ENCODE results near the gene FKBP11. TPM values are rescaled to one million over a fixed set of nuclear protein-coding genes. Genes with fewer than 3 reads are reported as not detected.

Gene FKBP11
- total RNA-seq, 1 experiment from 2014 or later: 27.6 TPM

DNA sequence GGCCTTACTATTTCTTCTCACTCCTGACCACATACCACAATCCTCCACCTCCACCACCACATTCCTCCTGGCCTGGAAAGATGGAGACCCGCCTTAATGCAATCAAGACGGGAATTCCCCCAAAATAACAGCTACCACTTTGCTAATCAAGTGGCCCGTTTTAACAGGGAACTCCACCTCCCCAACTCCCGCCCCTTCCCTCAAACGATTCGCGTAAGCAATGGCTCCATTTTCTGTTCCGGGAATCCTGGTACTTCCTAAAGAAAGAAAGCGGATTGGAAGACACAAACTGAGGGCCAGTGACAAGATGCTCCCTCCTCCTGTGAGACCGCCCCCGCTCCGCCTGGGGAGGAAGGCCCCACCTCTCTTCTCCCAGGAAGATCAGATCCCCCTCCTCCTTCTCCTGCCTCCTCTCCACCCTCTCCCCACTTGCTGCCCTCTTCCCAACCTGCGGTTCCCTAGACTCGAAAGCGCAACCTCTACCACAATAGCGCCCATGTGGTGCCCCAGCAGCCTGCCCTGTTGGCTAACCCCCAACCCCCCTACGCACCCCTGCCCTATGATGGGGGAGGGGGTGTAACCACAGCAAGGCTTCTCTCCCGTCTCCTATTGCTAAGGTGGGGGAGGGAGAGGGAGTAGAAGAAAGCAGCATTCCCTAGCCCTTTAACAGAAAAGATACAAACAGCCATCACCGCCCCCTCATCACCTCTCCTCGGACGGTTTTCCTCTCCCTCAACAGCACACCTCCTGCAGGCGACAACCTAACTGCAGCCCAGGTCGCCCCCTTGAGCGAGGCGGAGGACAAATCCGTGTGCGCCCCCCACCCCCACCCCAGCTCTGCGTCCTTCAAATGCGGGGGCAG is 31.2 kb upstream of the FKBP11 start:
- peak; percentile 95 for DNase-seq (ENCODE audit: low read depth)

DNA sequence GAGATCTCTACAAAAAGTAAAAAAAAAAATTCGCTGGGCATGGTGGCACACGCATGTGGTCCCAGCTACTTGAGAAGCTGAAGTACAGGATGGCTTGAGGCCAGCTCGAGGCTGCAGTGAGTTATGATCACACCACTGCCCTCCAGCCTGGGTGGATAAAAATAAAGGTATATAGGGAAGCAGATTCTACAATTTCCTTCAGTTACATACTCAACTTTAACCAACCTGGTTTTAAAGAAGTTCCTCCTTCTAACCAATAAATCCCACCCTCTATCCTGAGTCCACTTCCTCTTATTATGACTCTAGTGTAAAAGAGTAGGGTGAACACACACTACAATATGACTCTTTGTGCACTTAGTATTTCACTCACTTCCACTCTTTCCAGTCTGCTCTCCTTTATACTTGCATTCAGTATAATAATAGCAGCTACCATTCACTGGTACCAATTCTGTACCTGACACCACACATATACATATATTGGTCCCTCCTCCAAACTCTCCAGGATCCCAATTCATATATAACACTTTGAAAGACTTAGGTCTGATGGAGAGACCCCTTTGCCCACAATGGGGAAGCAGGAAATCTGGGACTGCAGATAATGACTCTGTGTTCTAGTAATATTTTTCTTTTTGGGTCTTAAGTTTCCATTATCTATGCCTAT is 29.7 kb upstream of the FKBP11 start:
- DNase-seq (ENCODE audit: low read depth): no peak

DNA sequence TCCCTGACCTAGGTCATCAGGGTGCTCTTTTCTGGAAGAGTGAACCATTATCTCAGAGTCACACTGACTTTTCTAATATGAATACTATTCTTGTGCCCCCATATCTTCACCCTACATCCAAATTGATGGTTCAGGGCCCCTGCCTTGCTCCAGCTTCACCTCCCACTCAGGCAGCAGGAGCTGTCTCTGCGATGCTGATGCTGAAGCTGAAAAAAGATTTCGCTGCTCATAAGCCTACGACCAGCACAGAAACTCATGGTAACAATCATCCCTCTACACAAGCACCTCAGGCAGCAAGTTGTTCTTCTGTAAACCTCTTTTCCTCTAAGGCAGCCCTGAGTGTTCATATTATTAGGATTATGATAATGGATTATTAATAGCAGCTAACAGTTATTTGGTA is 28.8 kb upstream of the FKBP11 start:
- no peak for DNase-seq (ENCODE audit: low read depth)

DNA sequence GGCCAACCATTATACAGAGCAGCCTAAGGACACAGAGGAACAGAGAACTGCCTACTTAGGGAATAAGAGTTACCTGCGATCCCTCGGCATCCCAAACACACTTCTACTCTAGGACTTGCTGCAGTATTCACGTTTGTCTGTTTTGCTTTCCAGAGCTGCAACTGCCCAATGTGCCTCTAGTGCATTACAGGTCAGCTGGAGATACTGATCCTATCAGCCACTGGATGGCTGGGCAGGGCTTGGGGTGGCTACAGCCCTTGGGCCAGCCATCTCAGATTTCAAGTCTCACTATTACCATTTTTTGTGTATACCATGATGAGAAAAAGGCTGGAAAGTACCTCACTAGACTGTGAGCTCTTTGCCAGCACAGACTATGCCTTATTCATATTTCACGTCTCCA is 27.4 kb upstream of the FKBP11 start:
- no peak for DNase-seq (ENCODE audit: low read depth)

DNA sequence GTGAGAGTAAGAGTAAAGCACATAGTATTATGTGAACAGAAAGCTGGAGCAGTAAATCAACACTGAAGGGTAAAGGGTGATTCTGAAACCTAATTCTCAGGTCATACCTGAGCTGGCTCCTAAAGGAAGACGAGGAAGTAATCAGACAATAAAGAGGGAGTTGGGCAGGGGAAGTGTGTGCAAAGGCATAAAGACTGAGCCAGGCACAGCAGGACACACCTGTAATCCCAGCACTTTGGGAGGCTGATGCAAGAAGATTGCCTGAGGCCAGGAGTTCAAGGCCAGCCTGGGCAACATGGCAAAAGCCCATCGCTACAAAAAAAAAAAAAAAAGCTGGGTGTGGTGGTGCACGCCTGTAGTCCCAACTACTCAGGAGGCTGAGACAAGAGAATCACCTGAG is 22.4 kb upstream of the FKBP11 start:
- no peak for DNase-seq (ENCODE audit: low read depth)

DNA sequence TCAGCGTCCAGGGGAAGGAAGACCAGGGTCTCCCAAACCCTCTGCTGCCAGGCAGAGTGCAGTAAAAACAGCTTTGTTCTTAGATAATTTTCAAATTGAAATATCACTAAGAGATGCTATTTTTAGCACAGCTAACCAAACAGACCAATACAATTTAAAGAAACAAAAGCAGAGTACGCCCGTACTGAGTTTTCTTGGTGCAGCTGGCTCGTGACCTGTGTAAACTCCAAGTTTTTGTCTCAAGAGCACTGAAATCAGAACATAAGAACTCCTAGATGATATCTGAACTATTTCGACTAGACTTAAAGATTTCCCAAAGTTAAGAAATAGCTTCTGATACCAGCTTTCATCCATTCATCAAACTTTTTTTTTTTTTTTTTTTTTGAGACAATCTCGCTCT is 21.7 kb upstream of the FKBP11 start:
- no peak for DNase-seq (ENCODE audit: low read depth)

DNA sequence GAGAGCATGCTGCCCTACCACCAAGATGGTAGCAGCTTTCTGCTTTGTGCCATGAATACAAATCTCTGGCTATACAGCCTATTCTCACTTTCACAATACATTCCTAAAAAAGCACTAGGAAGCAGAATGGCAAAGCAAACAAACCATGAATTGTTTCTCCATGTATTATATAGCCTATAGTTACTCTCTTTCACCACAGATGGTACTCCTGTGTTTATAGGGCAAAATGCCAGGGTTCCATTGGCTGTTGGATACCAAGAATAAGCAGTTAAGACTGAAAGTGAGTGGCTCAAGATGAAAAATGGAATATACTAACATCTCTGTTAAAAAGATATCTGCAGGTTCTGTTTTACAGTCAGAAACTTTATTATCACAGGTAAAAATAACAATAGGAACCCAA is 20.9 kb upstream of the FKBP11 start:
- no peak for DNase-seq (ENCODE audit: low read depth)

DNA sequence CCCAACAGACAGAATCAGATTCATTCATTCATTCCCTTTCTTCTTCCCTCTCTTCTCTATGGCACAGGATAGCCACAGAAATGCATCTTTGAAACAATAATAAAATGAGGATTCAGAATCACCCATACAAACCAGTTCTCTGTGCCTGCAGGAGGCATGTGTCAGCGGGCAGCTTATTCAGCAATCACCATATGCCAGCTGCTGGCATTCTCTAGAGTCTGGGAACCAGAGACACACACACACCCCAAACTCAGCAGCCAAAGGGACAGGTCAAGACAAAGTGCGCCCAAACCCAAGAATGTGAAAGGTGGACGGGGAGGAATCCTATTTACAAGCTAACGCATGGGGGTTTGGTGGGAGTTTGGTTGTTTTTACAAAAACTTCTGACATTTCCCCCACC is 17.9 kb upstream of the FKBP11 start:
- DNase-seq (ENCODE audit: low read depth): no peak

DNA sequence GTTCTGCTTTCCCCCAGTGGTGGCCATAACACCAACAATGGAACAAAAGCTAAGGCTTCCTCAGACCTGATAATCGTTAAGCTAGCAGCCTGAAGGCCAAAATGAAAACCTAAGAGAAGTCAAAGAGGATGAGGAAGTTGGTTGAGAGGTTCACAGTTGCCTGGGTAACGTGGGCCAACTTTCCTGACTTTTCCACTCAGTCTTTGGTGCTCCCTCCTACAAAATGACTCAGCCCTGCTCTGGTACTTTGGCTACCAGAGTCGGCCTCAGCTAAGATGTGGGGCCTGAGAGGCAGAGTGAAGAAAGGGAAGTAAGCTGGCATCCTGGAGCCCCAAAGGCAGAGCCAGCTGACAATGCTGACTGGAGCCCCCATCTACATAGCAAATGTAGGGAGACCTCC is 14.9 kb upstream of the FKBP11 start:
- no peak for DNase-seq (ENCODE audit: low read depth)

DNA sequence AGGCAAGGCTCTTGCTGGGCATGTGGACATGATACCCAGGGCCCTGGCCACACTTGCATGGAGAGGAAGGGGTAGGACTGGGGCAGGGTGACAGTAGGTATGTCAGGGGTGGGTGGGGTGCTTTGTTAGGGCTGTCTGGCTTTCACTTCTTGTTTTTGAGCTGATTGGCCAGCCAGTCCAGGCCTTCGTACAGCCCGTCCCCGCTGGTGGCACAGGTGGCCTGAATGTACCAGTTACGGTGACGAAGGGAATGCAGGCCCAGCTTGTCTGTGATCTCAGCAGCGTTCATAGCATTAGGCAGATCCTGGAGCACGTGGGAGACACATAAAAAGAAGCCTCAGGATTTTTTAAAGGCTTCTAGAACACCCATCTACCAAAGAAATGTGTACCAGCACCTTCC is 13.5 kb upstream of the FKBP11 start:
- no peak for DNase-seq (ENCODE audit: low read depth)

DNA sequence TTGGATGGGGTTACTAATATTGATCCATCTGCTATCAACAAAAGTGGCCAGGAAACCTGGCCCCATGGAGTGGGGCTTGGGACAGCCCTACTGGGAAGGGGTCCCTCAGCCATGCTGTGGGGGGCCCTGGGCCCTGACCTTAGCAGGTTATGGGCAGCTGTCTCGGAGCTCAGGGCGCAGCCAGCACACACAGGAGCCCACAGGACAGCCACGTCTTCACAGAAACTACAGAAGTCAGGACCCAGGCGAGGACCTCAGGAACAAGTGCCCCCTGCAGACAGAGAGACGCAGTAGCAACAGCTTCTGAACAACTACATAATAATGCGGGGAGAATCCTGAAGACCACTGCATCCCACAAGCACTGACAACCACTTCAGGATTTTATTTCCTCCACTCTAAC is 11.9 kb upstream of the FKBP11 start:
- DNase-seq (ENCODE audit: low read depth): no peak

DNA sequence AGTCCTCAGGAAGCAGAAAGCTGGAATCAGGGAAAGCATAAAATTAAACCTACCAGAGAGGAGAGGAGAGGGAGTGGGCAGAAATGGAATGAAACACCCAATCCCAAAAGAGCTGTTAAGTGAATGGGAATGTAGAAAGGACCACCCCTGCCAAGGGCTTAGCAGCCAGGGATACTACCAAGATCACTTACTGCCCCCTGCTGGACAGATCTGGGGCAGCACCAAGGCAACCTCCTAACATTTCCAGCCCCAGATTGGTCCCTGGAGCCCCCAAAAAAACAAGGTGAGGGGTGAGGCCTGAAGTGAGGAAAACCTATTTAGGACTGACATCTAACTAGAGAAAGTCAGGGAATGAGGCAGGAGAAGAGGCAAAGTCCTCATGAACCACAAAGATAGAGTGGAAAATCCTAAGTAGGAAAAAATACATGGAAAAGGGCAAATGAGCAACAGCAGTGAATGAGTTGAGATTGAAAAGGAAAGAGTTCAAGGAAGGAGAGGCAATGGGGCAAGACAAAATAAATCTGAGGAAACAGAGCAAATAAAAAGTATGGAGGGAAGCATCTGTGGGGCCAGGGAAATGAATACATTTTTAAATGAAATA is 11.2 kb upstream of the FKBP11 start:
- peak; percentile 45 for DNase-seq (ENCODE audit: low read depth)

DNA sequence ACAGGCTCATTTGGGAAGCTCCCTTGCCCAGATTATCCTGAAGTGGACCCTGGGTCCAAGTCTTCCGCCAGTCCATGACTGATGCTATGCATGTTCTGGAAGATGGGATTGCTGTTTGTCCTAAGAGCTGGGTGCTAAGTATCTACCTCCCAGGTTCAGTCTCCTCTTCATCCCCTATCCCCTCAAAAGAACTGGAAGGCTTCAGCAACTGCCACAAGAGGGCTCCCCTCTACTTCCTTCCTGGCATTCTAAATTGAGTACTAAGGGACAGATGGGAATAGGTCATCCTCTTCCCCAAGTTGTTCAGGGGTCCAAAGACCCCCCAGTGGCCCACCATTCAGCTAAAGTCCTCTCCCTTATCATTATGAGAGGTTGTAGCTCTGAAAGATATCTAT is 9.0 kb upstream of the FKBP11 start:
- DNase-seq (ENCODE audit: low read depth): no peak

DNA sequence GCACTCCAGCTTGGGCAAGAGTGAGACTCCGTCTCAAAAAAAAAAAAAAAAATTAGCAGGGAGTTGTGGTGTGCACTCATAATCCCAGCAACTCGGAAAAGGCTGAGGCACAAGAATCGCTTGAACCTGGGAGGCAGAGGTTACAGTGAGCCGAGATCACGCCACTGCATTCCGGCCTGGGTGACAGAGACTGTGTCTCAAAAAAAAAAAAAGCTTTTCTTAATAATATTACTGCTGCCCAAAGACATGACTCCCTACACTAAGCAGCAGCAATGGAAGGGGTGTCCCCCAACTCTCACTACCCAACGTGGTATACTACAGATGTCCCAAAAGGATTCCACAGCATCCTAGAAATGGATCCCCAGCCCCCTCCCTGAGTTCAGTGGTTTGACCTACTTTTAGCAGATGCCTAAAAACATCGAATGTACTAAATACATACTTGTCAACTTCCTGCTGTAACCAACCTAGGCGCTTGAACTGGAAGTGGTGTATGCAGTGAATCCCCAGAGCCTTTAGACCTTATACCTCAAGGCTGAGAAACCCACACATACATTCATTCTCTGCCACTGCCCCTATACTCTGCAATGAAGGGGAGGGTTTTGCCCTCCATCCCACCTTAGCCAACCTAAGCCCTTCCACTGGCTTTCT is 8.5 kb upstream of the FKBP11 start:
- no peak for DNase-seq (ENCODE audit: low read depth)

DNA sequence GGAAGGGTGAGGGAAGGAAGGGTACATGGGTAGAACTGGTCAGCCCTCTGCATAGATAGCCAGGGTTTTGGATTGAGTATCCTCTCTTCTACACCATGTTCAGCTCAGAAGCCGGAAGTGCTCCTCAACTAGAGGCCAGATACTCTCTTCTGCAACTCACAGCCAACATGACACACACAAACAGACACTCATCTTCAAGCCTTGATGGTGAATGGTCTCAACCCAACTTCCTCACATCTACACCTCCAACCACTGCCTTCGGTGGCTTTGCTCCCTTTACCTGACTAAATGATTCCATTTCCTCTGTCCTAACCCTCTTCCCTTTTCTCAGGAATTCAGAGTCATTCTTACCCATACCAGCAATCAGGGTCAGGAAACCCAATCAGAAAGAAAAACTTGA is 7.6 kb upstream of the FKBP11 start:
- no peak for DNase-seq (ENCODE audit: low read depth)

DNA sequence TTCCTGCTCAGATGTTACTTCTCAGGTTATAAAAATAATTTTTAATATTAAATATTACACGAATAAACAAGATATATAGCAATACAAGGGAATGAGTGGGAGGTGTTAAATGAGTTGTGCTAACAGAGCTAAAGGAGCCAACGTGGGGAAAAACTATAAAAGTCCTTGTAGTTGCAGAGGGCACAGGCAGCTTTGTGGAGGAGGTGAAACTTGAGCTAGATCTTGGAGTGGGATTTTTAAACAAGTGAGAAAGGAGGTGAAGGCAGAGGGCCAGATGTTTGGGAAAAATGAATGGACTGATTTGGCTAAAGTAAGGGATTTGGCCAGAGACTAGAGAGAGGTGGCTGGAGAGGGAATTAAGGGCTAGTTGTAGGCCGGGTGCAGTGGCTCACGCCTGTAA is 5.2 kb upstream of the FKBP11 start:
- DNase-seq (ENCODE audit: low read depth): no peak

DNA sequence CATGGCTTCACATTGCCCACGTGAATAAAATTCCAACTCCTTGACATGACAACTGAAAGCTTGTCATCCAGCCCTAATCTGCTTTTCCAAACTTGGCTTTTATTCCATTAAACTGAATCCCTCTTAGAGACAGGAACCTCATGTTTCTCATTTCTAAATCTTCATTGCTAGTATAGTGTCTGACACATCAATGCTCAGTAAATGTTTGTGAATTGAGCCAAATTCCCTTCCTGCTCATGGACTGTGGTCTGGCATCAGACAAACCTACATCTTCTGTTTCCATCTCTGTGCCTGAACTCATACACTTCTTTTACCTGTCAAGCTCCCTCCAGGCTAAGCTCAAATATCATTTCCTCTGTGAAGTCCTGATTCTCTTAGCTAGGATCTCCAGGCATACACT is 4.3 kb upstream of the FKBP11 start:
- no peak for DNase-seq (ENCODE audit: low read depth)

DNA sequence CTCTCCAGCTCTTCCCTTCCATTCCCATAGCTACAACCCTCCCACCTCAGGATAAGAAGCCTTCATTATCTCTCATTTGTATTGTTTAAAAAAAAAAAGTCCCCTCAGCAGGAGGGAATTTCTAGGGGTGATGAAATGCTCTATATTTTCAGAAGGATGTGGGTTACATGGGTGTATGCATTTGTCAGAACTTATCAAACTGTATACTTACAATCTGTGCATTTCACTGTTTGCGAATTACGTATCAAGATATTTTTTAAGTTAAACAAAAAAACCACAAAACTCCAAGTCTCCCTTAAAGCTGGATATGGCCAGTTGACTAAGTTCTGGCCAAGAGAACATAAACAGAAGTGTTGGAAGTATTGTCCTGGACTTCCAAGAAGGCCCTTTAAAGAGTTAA is 2.0 kb upstream of the FKBP11 start:
- DNase-seq (ENCODE audit: low read depth): no peak

DNA sequence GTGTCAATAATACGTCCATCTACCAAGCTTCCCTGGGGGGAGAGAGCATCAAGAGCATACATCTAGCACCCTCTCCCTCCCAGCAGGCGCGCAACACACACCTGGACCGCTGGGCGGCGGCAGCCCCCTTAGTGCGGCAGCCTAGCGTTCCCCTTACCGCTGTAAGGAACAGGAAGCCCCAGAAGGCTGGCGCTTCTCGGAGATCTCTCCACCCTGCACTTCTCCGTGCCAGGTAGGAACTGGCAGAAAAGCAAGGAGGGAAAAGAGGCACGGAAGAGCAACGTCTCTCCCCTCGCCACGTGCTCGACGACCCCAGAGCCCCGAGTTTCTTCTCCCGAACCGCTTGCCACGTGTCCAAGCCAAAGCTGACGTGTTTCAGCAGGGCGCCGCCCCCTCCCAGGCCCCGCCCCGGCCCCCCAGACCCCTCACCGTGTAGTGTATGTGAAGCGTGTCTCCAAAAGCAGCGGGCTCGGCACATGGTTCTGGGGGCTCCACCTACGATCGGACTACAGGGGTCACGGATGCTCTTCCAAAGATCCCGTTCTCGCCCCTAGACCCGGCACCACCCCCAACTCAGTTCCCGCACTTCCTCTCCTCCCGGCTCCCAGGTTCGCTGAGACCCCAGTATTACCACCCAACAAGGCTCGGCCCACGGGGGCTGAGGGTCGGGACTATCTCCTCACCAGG is 532 bp downstream of the FKBP11 start:
- peak; percentile 46 for DNase-seq (ENCODE audit: low read depth)

DNA sequence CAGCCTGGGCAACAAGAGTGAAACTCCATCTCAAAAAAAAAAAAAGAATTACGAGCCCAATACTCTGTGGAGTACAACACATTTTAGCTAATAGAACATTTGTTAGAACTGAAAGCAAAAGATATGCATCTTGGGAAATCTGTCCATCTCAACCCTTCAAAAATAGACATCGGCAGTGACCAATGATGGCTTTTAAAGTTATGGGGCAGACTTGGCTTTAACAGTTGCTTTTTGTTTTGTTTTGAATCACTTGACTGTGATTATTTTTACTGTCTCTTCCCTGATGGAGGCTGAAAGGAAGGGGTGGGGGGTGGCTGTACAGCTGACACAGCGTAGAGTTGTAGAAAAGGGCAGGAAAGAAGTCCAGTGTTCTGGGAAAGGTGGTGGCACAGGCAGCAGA is 2.2 kb downstream of the FKBP11 start:
- no peak for DNase-seq (ENCODE audit: low read depth)

DNA sequence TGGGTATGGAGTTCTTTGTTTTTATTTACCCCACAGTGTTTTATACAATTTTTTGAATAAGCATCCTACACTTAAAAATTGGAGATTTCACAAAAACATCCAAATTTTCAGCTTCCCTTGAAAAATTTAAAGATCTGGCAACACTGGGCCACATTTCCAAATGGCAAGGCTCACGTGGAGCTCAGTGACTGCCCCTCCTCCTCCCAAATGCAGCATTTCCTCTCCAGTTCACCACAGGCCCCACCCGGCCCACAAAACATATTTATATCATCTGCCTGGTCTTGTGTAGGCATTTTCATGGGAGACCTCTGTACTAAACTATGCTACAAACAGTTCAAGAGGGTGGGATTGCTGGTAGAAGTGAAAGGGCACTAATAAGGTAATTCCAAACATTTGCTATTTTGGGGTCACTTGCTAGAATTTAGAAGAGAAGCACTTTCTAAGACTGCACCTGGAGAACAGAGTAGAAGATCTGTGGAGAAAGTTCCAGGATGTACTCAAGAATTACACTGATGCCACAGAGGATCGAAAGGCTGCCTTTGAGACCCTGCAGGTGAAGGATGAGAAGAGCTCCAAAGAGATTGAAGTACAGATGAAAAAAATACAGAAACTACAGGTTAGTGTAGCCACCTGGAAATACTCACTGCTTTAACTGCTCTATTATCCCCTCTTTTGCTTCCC is 7.3 kb downstream of the FKBP11 start:
- DNase-seq (ENCODE audit: low read depth): no peak

All from RPMI7951 (cell line).